ENCODE data around the gene AGAP1.

AGAP1 gene

GRCh38 chr2:235850289-235850688 lies 356.4 kb downstream of the AGAP1 start:
- no peak for DNase-seq (ENCODE audit: low read depth)

- DNase-seq (ENCODE audit: low read depth) = no peak
Measured at GRCh38 chr2:235850771-235851551, 357.1 kb downstream of the AGAP1 start.

DNA sequence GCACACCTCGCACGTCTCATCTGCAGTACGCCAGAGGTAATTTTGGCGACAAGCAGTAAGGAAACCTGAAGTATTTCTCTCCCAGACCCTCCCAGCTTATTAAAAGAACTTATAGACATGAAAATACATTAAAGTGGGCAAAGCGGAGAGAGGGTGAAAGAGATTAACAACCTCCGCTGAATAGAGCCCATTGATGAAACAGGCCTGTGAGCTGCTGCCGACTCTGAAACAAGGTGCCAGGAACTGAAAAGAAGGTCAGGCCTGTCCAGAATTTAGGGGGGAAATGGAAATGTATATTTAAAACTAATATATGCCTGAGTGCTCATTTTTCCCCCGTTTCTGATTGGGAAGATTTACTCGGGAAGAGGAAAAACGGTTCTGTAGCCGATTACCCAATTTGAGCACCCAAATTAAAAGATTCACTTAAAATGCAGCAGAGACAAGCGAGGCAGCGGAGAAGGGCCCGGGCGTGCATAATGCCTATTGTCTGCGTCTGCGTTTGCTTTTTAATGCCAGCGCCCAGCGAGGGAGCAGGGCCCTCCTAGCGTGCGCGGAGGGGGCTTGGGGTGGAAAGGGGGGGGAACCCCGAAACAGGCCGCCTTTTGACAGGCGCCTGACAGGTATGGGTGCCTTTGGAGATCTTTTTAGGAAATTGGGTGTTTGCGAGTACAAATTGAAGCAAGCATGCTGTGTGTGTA lies 358.1 kb downstream of the AGAP1 start:
- no peak for DNase-seq (ENCODE audit: low read depth)

- no peak for DNase-seq (ENCODE audit: low read depth)
Measured at GRCh38 chr2:235852526-235852920, 358.7 kb downstream of the AGAP1 start.

DNA sequence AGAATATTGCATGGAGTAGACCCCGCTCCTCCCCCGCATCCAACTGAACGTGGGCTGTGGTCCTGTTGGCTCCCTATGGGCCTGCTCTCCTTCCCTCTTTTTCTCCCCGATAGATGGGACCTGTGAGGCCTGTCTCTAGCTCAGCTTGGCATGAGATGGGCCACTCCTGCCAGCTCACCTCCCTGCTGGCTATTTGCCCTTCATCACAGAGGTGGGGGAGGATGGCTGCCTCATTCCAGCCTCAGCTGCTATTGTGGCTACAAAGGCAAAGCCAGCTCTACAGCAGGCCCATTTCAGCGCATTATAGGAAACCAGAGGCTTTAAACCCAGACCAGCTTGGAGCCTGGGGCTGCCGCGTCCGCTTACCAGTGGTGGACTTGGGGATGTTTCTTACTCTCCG lies 360.4 kb downstream of the AGAP1 start:
- no peak for DNase-seq (ENCODE audit: low read depth)

- DNase-seq (ENCODE audit: low read depth) = no peak
Measured at GRCh38 chr2:235855011-235855410, 361.2 kb downstream of the AGAP1 start.

GRCh38 chr2:235856151-235856854 lies 362.5 kb downstream of the AGAP1 start:
- DNase-seq (ENCODE audit: low read depth) = no peak

- no peak for DNase-seq (ENCODE audit: low read depth)
Measured at GRCh38 chr2:235857598-235857997, 363.8 kb downstream of the AGAP1 start.

- DNase-seq (ENCODE audit: low read depth) = no peak
Measured at GRCh38 chr2:235858881-235859280, 365.0 kb downstream of the AGAP1 start.

GRCh38 chr2:235859651-235860050 lies 365.8 kb downstream of the AGAP1 start:
- no peak for DNase-seq (ENCODE audit: low read depth)

DNA sequence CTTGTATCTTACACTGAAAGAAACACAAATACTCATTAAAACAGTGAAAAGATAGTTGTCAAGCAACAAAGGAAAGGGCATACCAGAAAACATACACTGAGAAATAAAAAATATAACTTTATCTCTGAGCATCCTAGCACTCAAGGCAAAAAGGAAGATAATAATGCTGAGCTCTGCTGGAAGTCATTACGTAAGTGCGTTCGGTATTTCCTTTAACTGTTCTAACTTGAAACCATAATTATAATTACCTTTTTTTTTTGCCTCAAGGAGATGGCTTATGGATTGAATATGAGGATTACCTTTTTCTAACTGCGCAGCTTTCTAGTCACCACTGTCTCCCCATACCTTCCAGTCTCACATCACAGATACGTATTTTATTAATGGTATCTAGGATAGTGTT lies 366.3 kb downstream of the AGAP1 start:
- DNase-seq (ENCODE audit: low read depth) = no peak

GRCh38 chr2:235860871-235861270 lies 367.0 kb downstream of the AGAP1 start:
- DNase-seq (ENCODE audit: low read depth) = no peak

DNA sequence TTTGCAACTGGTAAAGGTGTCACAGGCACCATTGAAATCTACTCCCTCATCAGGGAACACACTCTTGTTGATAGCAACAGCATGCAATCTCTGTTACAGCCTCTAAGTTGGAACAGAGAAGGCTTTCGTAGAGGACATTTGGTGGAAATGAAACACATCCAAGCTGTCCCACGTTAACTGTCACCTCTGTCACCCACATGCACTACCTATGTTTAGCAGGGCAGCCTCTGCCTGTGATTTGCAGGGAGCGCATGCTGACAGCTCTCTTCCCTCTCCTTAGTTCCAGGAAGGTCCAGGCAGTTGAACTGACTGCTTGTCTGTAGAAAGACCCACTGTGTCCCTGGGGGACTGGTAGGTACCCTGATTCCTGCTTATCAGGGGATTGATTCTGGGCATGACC lies 367.5 kb downstream of the AGAP1 start:
- no peak for DNase-seq (ENCODE audit: low read depth)

DNA sequence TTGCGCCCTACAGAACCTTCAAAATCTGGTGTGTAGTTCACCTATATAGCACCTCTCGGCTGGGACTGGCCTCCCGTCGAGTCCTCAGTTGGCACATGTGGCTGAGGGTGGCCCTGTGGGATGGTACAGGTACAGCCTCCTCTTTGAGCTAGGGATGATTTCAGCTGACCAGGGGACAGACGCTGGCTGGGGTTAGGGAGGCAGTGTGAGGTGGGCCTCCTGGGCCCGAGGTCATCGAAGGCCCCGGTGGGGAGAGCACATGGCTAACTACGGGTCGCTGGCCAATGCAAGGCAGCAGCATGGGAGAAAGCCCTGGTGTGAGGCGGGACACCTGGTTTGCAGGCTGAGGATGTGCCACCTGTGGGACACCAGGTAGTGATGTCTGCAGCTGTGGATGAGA lies 369.6 kb downstream of the AGAP1 start:
- DNase-seq (ENCODE audit: low read depth) = no peak

DNA sequence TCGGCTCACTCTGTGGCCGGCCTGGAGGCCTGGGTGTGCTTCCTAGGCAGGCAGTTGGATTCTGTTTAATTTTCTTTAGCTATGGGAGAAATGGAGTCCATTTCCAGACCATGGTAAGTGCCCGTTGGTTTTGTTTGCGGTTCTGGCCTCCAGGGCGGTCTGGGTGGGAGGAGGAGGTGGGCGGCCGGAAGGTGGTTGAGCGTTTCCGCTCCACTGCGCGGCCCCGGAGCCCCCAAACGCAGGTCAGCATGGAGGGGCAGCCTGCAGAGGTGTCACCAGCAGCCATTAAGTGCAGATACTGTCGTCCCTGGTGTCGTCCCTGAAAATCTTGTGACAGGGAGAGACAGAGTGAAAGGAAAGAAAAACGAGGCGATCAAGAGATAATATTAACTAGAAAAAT lies 370.5 kb downstream of the AGAP1 start:
- DNase-seq (ENCODE audit: low read depth) = no peak

GRCh38 chr2:235864733-235865515 lies 371.1 kb downstream of the AGAP1 start:
- no peak for DNase-seq (ENCODE audit: low read depth)

DNA sequence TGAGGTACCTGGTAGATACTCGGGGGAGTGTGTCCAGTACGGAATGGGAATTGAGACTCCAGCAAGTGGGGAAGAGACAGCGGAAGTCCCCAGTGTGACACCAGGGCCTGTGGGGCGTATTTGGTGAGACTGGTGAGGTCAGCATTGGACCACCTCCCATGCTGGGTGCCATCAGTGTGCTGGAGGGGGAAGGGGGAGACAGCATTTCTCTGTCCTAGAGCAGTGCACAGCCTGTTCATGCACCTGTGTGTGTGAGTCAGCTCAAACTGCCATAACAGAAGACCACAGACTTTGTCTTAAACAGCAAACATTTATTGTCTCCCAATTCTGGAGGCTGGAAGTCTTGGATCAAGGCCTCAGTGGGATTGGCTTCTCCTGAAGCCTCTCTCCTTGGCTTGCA lies 372.5 kb downstream of the AGAP1 start:
- no peak for DNase-seq (ENCODE audit: low read depth)

- DNase-seq (ENCODE audit: low read depth) = no peak
Measured at GRCh38 chr2:235868224-235868623, 374.4 kb downstream of the AGAP1 start.

DNA sequence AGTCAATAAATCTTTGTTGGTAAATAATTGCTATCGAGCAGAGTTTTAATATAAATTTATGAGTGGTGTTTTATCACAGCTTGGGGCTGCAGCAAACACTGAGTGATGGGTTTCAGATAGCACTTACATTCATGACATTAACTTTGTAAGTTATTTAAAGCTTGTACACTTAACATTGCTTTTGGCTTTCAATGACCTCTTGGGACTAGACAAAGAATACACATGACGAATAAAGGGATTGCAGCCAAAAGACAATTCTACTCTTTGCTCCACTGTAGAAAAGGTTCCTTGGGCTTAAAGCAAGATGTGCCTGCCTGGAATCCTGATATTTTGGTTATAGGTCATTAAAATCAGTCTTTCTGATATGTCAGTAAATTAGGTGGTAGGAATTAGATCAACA lies 374.8 kb downstream of the AGAP1 start:
- DNase-seq (ENCODE audit: low read depth) = no peak

DNA sequence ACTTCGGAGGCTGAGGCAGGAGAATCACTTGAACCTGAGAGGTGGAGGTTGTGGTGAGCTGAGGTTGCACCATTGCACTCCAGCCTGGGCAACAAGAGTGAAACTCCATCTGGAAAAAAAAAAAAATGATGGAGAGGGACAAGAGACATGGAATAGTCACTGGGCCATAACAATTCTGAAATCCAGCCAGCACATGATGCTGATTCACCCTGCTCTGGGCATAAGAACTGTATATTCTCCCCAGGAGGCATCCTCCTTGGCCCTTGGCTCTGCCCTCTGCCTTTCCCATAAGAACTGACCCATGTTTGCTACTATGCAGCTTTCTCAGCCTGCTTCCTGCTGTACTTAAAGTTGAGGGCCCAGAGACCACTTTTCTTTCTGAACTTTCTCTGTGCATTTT lies 376.7 kb downstream of the AGAP1 start:
- DNase-seq (ENCODE audit: low read depth) = no peak

DNA sequence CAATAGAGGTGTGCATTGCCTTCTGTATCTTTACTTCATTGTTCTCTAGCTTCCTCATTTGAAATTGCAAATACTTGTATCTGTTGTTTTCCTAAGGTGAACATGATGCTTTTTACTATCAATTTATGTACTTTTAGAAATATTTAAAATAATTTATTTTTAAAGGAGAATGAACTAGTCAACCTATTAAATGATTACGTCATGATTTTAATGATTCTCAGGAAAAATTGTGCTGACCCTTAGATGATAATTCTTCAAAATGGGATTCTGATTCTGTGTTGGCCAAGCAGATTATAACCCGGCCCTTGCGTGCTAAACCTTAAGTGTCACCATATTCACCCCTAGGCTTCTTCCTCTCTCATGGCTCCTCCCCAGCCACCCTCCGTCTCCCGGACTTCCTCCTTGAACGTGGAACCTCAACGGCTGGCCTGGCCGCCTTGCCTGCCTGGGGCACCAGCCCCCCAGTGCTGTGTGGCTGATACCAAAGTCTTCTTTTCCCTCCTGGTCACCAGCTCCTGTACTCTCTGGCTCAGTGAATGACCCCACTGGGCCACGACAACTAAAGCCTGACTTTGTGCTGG lies 382.3 kb downstream of the AGAP1 start:
- no peak for DNase-seq (ENCODE audit: low read depth)

DNA sequence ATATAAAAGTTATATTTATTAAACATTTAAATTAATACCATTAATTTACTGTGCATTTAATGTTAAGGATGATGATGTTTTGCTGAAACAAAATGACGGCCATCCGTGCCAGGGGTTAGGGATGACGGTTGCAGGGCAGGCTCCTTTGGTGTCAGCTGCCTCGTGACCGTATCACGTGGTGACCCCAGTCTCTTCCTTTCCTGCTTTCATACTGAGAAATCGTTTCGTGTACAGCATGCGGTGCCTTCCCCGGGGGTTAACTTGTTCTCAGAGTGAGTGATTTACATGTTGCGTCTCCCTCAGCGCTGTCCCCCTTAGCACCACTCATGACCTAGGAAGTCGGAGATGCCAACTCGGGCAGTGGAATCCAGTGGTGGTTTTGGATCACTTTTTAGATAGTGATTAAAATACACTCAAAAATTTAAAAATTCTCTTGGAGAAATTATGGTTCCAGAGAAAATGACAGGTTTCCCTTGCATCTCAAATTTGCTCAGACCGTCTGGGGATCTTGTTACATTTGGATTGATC lies 383.5 kb downstream of the AGAP1 start:
- DNase-seq (ENCODE audit: low read depth) = no peak

All from activated T-cell treated with anti-CD3 and anti-CD28 coated beads for 1 hour (primary cell).